WTC11 (cell line): ENCODE measurements around the gene LCN10.

Experiments
- CBFB ChIP-seq: sonication (generic); formaldehyde crosslinking; IDR thresholded peaks from 2 replicates; pipeline ENCODE4 v1.8.1; 2022; ENCODE audit warnings: mild to moderate bottlenecking, low read depth, missing genetic modification reagents
- CREM ChIP-seq: sonication (generic); formaldehyde crosslinking; IDR thresholded peaks from 2 replicates; pipeline ENCODE4 v1.8.1; 2022; ENCODE audit warnings: mild to moderate bottlenecking, missing genetic modification reagents, moderate library complexity
- EMX1 ChIP-seq: fragments of 250-450 bp; sonication (Bioruptor Pico); IDR thresholded peaks from 2 replicates; pipeline ENCODE4 v1.8.0; 2021; ENCODE audit warnings: mild to moderate bottlenecking
- FOXP1 ChIP-seq: sonication (generic); formaldehyde crosslinking; IDR thresholded peaks from 2 replicates; pipeline ENCODE4 v1.8.0; 2022; ENCODE audit warnings: missing genetic modification reagents, mild to moderate bottlenecking, moderate library complexity, borderline replicate concordance
- IRF2 ChIP-seq: sonication (generic); formaldehyde crosslinking; IDR thresholded peaks from 2 replicates; pipeline ENCODE4 v1.8.0; 2022; ENCODE audit warnings: low read depth, missing genetic modification reagents, borderline replicate concordance
- KAT7 ChIP-seq: sonication (generic); formaldehyde crosslinking; IDR thresholded peaks from 2 replicates; pipeline ENCODE4 v1.8.1; 2023; ENCODE audit warnings: missing genetic modification reagents, mild to moderate bottlenecking, borderline replicate concordance
- NFYB ChIP-seq: sonication (generic); formaldehyde crosslinking; conservative IDR thresholded peaks from 2 replicates; pipeline ENCODE4 v1.8.0; 2022; ENCODE audit warnings: low read depth, missing genetic modification reagents
- RELA ChIP-seq: sonication (generic); formaldehyde crosslinking; IDR thresholded peaks from 2 replicates; pipeline ENCODE4 v1.8.1; 2022; ENCODE audit warnings: missing genetic modification reagents, mild to moderate bottlenecking, borderline replicate concordance
- TCF7 ChIP-seq: sonication (generic); formaldehyde crosslinking; IDR thresholded peaks from 2 replicates; pipeline ENCODE4 v1.8.0; 2022; ENCODE audit warnings: mild to moderate bottlenecking, low read depth, missing genetic modification reagents, moderate library complexity
- ZNF232 ChIP-seq: sonication (generic); formaldehyde crosslinking; IDR thresholded peaks from 2 replicates; pipeline ENCODE4 v1.8.0; 2022; ENCODE audit warnings: mild to moderate bottlenecking, missing genetic modification reagents
- TF ChIP-seq, protein P1 (sequence below): sonication (generic); formaldehyde crosslinking; IDR thresholded peaks from 2 replicates; pipeline ENCODE4 v1.8.0; 2022; ENCODE audit warnings: mild to moderate bottlenecking, missing genetic modification reagents
- TF ChIP-seq, protein P2 (sequence below): fragments of 200-600 bp; IDR thresholded peaks from 2 replicates; pipeline ENCODE4 v1.8.0; 2022; ENCODE audit warnings: antibody characterized with exemption
- TF ChIP-seq, protein P3 (sequence below): fragments of 250-450 bp; sonication (Bioruptor Pico); IDR thresholded peaks from 2 replicates; pipeline ENCODE4 v2.1.2; 2022; ENCODE audit warnings: mild to moderate bottlenecking, moderate library complexity

DNA sequence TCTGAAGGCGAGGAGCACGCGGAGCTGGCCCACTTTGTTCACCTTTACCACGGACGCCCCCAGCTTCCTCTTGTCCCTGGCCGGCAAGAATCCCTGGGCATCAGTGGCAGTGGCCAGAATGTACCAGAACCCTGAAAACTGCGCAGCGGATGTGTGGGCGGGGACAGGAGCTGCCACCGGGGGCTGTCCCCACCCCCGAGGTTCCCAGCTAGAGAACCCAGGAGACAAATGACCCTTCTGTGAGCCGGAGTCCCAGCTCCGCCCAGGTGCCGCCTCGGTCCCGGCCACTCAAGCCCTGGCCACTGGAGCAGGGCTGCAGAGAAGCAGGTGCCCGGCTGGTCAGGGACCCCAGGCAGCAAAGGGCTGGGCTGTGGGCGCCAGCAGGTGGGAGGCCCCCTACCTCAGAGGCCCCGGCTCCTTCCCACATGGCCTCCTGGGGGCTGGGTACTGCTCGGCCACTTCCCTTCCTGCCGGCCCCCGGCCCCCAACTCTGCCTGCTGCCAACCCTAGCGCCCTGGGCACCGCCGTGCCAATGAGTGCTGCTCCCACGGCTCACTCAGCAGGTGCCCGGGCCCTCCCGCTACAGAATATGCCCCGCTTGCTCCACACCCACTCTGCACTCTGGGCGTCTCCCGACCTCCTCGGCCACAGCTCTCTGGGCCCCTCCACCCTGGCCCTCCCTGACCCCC lies 713 bp downstream of the LCN10 start:
- TF ChIP-seq RELA (CRISPR knock-in tag) (no peak), IRF2 (CRISPR knock-in tag) (no peak), TCF7 (CRISPR knock-in tag) (no peak), CBFB (no peak), NFYB (CRISPR knock-in tag) (no peak), FOXP1 (CRISPR knock-in tag) (no peak), EMX1 (CRISPR knock-in tag) (no peak), ZNF232 (CRISPR knock-in tag) (no peak), CREM (CRISPR knock-in tag) (no peak), KAT7 (no peak)
- TF ChIP-seq, protein P1, sequence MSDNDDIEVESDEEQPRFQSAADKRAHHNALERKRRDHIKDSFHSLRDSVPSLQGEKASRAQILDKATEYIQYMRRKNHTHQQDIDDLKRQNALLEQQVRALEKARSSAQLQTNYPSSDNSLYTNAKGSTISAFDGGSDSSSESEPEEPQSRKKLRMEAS: no peak
- TF ChIP-seq, protein P2, sequence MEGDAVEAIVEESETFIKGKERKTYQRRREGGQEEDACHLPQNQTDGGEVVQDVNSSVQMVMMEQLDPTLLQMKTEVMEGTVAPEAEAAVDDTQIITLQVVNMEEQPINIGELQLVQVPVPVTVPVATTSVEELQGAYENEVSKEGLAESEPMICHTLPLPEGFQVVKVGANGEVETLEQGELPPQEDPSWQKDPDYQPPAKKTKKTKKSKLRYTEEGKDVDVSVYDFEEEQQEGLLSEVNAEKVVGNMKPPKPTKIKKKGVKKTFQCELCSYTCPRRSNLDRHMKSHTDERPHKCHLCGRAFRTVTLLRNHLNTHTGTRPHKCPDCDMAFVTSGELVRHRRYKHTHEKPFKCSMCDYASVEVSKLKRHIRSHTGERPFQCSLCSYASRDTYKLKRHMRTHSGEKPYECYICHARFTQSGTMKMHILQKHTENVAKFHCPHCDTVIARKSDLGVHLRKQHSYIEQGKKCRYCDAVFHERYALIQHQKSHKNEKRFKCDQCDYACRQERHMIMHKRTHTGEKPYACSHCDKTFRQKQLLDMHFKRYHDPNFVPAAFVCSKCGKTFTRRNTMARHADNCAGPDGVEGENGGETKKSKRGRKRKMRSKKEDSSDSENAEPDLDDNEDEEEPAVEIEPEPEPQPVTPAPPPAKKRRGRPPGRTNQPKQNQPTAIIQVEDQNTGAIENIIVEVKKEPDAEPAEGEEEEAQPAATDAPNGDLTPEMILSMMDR: no peak
- TF ChIP-seq, protein P3, sequence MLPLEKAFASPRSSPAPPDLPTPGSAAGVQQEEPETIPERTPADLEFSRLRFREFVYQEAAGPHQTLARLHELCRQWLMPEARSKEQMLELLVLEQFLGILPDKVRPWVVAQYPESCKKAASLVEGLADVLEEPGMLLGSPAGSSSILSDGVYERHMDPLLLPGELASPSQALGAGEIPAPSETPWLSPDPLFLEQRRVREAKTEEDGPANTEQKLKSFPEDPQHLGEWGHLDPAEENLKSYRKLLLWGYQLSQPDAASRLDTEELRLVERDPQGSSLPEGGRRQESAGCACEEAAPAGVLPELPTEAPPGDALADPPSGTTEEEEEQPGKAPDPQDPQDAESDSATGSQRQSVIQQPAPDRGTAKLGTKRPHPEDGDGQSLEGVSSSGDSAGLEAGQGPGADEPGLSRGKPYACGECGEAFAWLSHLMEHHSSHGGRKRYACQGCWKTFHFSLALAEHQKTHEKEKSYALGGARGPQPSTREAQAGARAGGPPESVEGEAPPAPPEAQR (CRISPR knock-in tag): no peak
